Keratinocyte (primary cell): ENCODE data around the gene CYB561A3. TPM values are rescaled to one million over a fixed set of nuclear protein-coding genes. Genes with fewer than 3 reads are reported as not detected.

Experiments
- DNase-seq: peaks from one replicate; pipeline ENCODE4 v3.0.0-alpha.2; 2011; ENCODE audit warnings: low read depth, missing footprints, low spot score
- FAIRE-seq: peaks from 2 replicates; lab custom pipeline; 2011; peaks lifted over from hg19 to GRCh38; lab: Jason Lieb, UNC
- H2AFZ ChIP-seq: 2 replicates; pipeline ENCODE4 v1.6.0; 2012; ENCODE audit warnings: low read length, control low read depth, inconsistent platforms; ENCODE audit not compliant: control insufficient read depth
- H3K27ac ChIP-seq: 2 replicates; pipeline ENCODE4 v1.5.1; 2011; ENCODE audit warnings: low read length; ENCODE audit not compliant: control insufficient read depth, insufficient read depth
- H3K27me3 ChIP-seq: 3 replicates; pipeline ENCODE4 v1.6.0; 2011; ENCODE audit warnings: low read length; ENCODE audit not compliant: control insufficient read depth, insufficient read depth; ENCODE audit errors: extremely low read depth
- H3K36me3 ChIP-seq, 2 experiments: 2 replicates in 1 of 2; 3 replicates in 1 of 2; pipeline ENCODE4 v1.5.1; 2011; ENCODE audit warnings: low read length in 2 of 2, mild to moderate bottlenecking in 1 of 2; ENCODE audit not compliant: control insufficient read depth in 2 of 2, insufficient read depth in 2 of 2; ENCODE audit errors: extremely low read depth in 1 of 2
- H3K4me1 ChIP-seq: 3 replicates; pipeline ENCODE4 v1.5.1; 2011; ENCODE audit warnings: low read length; ENCODE audit not compliant: control insufficient read depth, insufficient read depth; ENCODE audit errors: extremely low read depth
- H3K4me2 ChIP-seq: 3 replicates; pipeline ENCODE4 v1.6.0; 2011; ENCODE audit warnings: low read depth, low read length; ENCODE audit not compliant: control insufficient read depth, insufficient read depth; ENCODE audit errors: extremely low read depth
- H3K4me3 ChIP-seq, 3 experiments: fragments of 200-600 bp in 1 of 3; sonication (generic) in 1 of 3; 2 replicates in 2 of 3; 3 replicates in 1 of 3; pipeline ENCODE4 v1.5.1; 2011 to 2016; ENCODE audit warnings: low read length in 3 of 3, mild to moderate bottlenecking in 3 of 3, control low read depth in 2 of 3, inconsistent platforms in 1 of 3, low read depth in 1 of 3, mixed read lengths in 1 of 3, mixed run types in 1 of 3, moderate library complexity in 1 of 3; ENCODE audit not compliant: control insufficient read depth in 2 of 3, insufficient read depth in 2 of 3; ENCODE audit errors: extremely low read depth in 1 of 3
- H3K79me2 ChIP-seq: 2 replicates; pipeline ENCODE4 v1.6.0; 2012; ENCODE audit warnings: low read length; ENCODE audit not compliant: control insufficient read depth, insufficient read depth
- H3K9ac ChIP-seq: 3 replicates; pipeline ENCODE4 v1.6.0; 2011; ENCODE audit warnings: low read length; ENCODE audit not compliant: control insufficient read depth, insufficient read depth; ENCODE audit errors: extremely low read depth
- H3K9me1 ChIP-seq: 3 replicates; pipeline ENCODE4 v1.6.0; 2011; ENCODE audit warnings: low read length; ENCODE audit not compliant: control insufficient read depth, insufficient read depth; ENCODE audit errors: extremely low read depth
- H3K9me3 ChIP-seq: 2 replicates; pipeline ENCODE4 v1.5.1; 2012; ENCODE audit warnings: low read depth, low read length; ENCODE audit not compliant: control insufficient read depth
- H4K20me1 ChIP-seq: 3 replicates; pipeline ENCODE4 v1.6.0; 2011; ENCODE audit warnings: low read length; ENCODE audit not compliant: control insufficient read depth, insufficient read depth; ENCODE audit errors: extremely low read depth
- EZH2 ChIP-seq: IDR thresholded peaks from one replicate; pipeline ENCODE4 v1.6.1; 2012; ENCODE audit warnings: inconsistent platforms, mild to moderate bottlenecking, low read length, moderate library complexity
- dilution Hi-C: fragments of 300-500 bp; cut with MboI; formaldehyde crosslinking; loops from one replicate; pipeline ENCODE4 v1.7.0; 2020; ENCODE audit warnings: low sequenced_read_pairs; ENCODE audit not compliant: extremely low pct_ligation_motif_present
- polyA plus RNA-seq, 5 experiments: library from polyadenylated mRNA; depleted of rRNA in 3 of 5; stranded (reverse) in 3 of 5; stranded (forward) in 1 of 5; unstranded in 1 of 5; fragments of >200 nt; gene quantifications; 1 replicate in 1 of 5; 2 replicates in 3 of 5; 3 replicates in 1 of 5; pipeline versions ENCODE4 v1.2.1 to v1.2.3, GENCODE V29; 2011 to 2012; ENCODE audit warnings: missing spikeins in 2 of 5, low read depth in 1 of 5, low replicate concordance in 1 of 5
- TF ChIP-seq, protein P1 (sequence below), 3 experiments: IDR thresholded peaks in 1 of 3; conservative IDR thresholded peaks in 1 of 3; optimal IDR thresholded peaks in 1 of 3; 2 replicates in 2 of 3; 3 replicates in 1 of 3; pipeline versions ENCODE3 to v1.5.1; 2011; ENCODE audit warnings: low read length in 3 of 3, mild to moderate bottlenecking in 3 of 3, moderate library complexity in 2 of 3, control low read depth in 1 of 3, inconsistent platforms in 1 of 3; ENCODE audit not compliant: insufficient read depth in 2 of 3; ENCODE audit errors: extremely low read depth in 1 of 3

Gene CYB561A3
- polyA plus RNA-seq, 1 donor (not counting 4 experiments of a cell fraction or from before 2014, with no cell fraction given): 42.3 TPM

GRCh38 chr11:61350803-61351202, 10.9 kb downstream of the CYB561A3 start:
- dilution Hi-C loops: no loop called here

DNA sequence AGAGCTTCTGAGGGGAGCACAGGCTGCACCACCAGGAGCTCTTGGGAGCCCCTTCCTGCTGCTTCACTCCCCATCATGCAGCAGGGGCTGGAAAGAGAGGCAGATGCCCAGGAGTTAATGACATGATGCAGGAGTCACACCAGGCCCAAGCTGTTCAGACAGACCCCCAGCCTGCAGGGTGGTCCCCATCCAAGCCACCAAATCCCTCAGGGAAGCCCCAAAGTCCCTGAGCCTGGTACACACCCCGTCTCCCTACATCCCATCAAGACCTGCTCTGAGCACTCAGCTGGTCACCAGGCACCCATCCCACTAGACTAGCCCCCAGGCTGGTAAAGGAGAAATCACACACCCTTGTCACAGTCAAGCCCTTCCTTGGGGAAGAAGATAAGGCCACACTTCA, 11.3 kb downstream of the CYB561A3 start:
- FAIRE-seq: no peak

More at GRCh38 chr11:61350803-61351202, 10.9 kb downstream of the CYB561A3 start:
- no peaks in the 10 kb centered on the region for H3K79me2 ChIP-seq
- no peaks in the 10 kb centered on the region for H3K27me3 ChIP-seq
- DNase-seq: no peak
- no peak for FAIRE-seq
- peaks cover 28 to 31% of the 10 kb centered on the region in 2 experiments for H3K36me3 ChIP-seq
- TF ChIP-seq, protein P1, sequence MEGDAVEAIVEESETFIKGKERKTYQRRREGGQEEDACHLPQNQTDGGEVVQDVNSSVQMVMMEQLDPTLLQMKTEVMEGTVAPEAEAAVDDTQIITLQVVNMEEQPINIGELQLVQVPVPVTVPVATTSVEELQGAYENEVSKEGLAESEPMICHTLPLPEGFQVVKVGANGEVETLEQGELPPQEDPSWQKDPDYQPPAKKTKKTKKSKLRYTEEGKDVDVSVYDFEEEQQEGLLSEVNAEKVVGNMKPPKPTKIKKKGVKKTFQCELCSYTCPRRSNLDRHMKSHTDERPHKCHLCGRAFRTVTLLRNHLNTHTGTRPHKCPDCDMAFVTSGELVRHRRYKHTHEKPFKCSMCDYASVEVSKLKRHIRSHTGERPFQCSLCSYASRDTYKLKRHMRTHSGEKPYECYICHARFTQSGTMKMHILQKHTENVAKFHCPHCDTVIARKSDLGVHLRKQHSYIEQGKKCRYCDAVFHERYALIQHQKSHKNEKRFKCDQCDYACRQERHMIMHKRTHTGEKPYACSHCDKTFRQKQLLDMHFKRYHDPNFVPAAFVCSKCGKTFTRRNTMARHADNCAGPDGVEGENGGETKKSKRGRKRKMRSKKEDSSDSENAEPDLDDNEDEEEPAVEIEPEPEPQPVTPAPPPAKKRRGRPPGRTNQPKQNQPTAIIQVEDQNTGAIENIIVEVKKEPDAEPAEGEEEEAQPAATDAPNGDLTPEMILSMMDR (optimal IDR thresholded peaks at IDR 0.05 in 1 of 3, IDR thresholded peaks at IDR 0.05 in 1 of 3, conservative IDR thresholded peaks at IDR 0.05 in 1 of 3; ENCODE audit: extremely low read depth in 1 of 3, insufficient read depth in 2 of 3, low read length in 3 of 3): no peak
- TF ChIP-seq EZH2: no peak
- H3K4me3 ChIP-seq: no peak overlapping the region
- H3K9ac ChIP-seq: no peak overlapping the region
- H3K27ac ChIP-seq: no peak overlapping the region
- H3K4me1 ChIP-seq: peaks cover 5% of the 10 kb centered on the region
- H3K9me1 ChIP-seq: peaks cover 2% of the 10 kb centered on the region
- no peaks in the 10 kb centered on the region for H3K9me3 ChIP-seq
- no peaks in the 10 kb centered on the region for H4K20me1 ChIP-seq
- no peak overlapping the region for H3K4me2 ChIP-seq
- H2AFZ ChIP-seq: no peak overlapping the region

More for the DNA sequence above, 11.3 kb downstream of the CYB561A3 start:
- Histone ChIP-seq H3K4me1 (peaks cover 5% of the 10 kb centered on the region), H3K27me3 (no peaks in the 10 kb centered on the region), H3K79me2 (no peaks in the 10 kb centered on the region), H3K27ac (no peak overlapping the region), H3K4me2 (no peak overlapping the region), H3K9me3 (no peaks in the 10 kb centered on the region), H3K9ac (no peak overlapping the region), H2AFZ (no peak overlapping the region), H3K9me1 (peaks cover 2% of the 10 kb centered on the region), H4K20me1 (no peaks in the 10 kb centered on the region), H3K4me3 (no peak overlapping the region), H3K36me3 (peaks cover 28 to 31% of the 10 kb centered on the region in 2 experiments)
- no peak for DNase-seq
- dilution Hi-C loops: no loop called here
- TF ChIP-seq, protein P1 (optimal IDR thresholded peaks at IDR 0.05 in 1 of 3, IDR thresholded peaks at IDR 0.05 in 1 of 3, conservative IDR thresholded peaks at IDR 0.05 in 1 of 3; ENCODE audit: extremely low read depth in 1 of 3, insufficient read depth in 2 of 3, low read length in 3 of 3): no peak
- TF ChIP-seq EZH2: no peak
